HFF-Myc (cell line): ENCODE results near the gene SLC2A1.
"Not testable (repeated sequence)": the region's sequence is repeated elsewhere in the genome, so short reads cannot be mapped to it uniquely, and the experiment has no call there.

Experiments used
- DNase-seq: peaks from one replicate; pipeline ENCODE4 v3.0.0-alpha.2; 2011; ENCODE audit warnings: low read depth; ENCODE audit errors: extremely low read depth
- H3K4me3 ChIP-seq: replicated peaks from 2 replicates; pipeline ENCODE4 v1.5.1; 2011; ENCODE audit warnings: low read depth, mild to moderate bottlenecking, control low read depth, low read length
- TF ChIP-seq, protein P1 (sequence below): IDR thresholded peaks from 2 replicates; pipeline ENCODE4 v1.5.1; 2012; ENCODE audit warnings: mild to moderate bottlenecking, low read depth, low read length, control low read depth; ENCODE audit errors: missing control alignments

Gene SLC2A1

DNA sequence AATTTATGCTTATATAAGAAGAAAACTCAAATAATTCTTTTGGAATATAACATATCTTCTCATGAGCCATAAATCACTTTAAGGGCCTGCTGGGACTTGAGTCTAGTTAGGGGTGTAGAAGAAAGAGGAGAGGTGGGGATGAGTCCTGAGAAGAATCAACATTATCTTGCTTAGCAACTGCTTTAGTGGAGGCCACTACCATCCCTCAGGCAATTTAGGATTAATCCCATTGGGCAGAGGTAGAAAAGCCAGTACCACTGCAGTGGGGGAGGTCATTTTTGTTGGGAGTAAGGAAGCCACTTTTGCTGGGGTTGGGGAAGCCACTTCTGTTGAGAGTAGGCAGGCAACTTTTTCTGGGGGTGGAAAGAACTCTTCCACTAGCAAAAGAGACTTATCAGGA lies 47.7 kb downstream of the SLC2A1 start:
- no peak for DNase-seq
- H3K4me3 ChIP-seq, result no peak overlapping the region
- TF ChIP-seq, protein P1, sequence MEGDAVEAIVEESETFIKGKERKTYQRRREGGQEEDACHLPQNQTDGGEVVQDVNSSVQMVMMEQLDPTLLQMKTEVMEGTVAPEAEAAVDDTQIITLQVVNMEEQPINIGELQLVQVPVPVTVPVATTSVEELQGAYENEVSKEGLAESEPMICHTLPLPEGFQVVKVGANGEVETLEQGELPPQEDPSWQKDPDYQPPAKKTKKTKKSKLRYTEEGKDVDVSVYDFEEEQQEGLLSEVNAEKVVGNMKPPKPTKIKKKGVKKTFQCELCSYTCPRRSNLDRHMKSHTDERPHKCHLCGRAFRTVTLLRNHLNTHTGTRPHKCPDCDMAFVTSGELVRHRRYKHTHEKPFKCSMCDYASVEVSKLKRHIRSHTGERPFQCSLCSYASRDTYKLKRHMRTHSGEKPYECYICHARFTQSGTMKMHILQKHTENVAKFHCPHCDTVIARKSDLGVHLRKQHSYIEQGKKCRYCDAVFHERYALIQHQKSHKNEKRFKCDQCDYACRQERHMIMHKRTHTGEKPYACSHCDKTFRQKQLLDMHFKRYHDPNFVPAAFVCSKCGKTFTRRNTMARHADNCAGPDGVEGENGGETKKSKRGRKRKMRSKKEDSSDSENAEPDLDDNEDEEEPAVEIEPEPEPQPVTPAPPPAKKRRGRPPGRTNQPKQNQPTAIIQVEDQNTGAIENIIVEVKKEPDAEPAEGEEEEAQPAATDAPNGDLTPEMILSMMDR, result no peak

DNA sequence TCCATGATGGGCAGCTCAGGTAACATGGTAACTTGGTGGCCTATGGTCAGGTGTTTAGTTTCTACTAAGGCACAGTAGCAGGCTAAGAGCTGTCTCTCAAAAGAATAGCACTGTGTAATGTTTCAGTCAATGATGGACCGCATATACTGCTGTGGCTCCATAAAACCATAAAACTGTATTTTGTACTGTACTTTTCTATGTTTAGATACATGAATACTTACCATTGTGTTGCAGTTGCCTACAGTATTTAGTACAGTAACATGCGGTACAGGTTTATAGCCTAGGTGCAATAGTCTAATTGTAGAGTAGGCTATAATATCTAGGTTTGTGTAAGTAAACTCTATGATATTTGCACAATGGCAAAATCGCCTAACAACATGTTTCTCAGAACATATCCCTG lies 50.6 kb downstream of the SLC2A1 start:
- TF ChIP-seq, protein P1, result no peak
- no peak for DNase-seq
- no peak overlapping the region for H3K4me3 ChIP-seq

DNA sequence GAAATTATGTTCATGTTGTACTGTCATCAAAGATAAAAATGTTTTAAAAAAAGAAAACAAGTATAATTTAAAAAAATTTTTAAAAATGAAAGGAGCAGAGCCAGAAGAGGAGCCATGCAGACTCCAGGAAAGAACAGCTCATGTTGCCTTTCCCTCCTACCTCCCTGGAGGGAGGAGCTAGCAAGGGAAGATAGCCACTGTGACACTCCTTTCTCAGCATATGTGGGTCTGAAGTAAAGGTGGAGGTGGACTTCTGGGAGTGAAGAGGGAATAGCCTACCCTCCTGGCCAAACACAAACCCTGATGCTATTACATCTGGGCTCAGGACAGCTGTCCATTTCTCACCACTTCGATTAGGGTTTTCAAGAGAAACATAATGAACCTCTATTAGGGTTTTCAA lies 54.2 kb downstream of the SLC2A1 start:
- TF ChIP-seq, protein P1, result no peak
- H3K4me3 ChIP-seq, result no peak overlapping the region
- no peak for DNase-seq

DNA sequence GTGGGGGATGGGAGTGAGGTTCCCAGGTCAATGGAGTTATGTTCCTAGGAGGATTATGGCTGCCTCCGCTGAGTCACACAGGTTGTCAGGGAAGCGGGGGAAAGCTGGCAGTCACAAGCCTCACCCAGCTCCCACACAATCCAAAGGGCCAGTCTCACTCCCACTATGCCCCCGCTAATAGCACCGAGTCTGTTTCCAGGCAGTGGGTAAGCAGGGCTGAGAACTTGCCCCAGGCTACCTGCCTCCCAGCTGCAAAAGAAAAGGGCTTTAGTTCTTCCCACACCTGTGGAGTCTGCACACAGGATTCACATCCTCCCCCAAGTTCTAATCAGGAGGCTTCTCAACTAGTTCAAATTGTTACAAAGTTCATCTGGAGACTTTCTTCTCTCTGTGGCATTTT lies 58.7 kb downstream of the SLC2A1 start:
- not testable (repeated sequence) for DNase-seq

DNA sequence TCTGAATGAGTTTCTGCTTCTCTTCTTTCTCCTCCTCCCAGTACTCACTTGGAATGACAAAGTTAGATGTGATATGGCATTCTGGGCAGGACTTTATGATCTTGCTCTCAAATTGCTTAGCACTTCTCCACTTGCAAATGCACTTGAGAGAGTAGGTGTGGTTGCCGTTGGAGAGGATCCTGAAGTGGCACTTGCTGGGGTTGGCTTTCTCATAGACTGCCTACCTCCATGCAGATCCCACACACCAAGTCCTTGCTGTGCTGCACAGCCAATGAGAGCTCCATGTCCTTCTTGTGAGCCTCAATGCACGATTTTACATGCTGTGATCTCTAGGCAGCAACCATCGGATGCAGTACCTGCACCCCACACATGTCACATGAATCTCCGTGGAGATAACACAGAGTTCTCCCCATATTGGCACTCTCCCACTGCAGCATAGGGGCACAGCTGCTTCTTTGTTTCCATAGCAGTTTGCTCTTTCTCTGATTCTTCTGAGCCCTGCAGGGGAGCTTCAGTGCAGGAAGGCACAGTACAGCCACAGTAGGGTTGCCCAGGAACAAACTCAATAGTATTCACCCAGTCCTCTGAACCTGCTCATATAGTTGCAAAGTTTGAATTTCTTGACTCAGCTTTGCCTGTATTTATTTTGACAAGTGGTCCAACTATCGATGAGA lies 67.1 kb downstream of the SLC2A1 start:
- TF ChIP-seq, protein P1, result no peak
- DNase-seq, result no peak
- no peak overlapping the region for H3K4me3 ChIP-seq

More for the DNA sequence above, 58.7 kb downstream of the SLC2A1 start:
- H3K4me3 ChIP-seq, result not testable (repeated sequence)

DNA sequence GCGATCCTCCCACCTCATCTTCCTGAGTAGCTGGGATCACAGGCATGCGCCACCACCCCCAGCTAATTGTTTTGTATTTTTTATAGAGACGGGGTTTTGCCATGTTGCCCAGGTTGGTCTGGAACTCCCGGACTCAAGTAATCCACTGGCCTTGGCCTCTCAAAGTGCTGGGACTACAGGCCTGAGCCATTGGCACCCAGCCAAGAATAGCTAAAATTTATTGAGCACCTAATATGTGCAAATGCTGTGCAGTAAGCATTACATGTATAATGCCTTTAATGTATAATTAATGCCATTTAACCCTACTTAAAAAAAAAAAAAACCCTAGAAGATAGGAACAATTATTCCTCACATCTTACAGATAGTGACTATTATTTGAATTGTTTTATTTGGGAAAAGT lies 69.4 kb downstream of the SLC2A1 start:
- DNase-seq, result no peak
- no peak overlapping the region for H3K4me3 ChIP-seq
- TF ChIP-seq, protein P1, result no peak

DNA sequence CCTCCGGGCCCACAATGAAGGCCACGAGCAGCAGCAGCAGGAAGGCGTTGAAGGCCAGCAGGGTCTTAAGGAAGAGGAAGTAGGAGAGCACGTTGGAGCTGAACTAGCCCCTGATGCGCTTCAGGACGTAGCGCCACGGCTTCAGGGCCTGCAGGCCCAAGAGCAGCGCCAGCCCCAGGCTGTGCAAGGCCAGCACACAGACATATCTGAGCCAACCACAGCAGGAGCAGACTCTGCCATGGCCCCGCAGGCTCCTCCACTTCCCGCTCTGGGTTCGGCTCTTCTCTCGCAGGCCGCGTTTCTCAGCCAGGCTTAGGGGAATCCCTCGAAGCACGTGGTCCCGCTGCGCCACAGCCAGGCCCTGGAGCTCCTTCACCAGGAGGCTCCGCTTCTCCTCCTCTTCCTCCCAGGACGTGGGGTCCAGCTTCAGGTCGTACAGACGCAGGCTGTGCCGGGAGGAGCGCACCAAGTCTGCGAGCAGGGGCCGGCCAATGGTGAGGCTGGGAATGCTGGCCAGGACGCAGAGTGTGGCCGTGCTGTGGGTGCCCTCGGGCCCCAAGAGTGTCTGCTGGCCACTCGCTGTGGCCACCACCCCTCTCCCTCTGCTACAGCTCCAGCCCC lies 70.5 kb downstream of the SLC2A1 start:
- TF ChIP-seq, protein P1, result no peak
- H3K4me3 ChIP-seq, result no peak overlapping the region
- no peak for DNase-seq
